HCT116 (cell line): ENCODE measurements around the gene NCBP2. TPM values are rescaled to one million over a fixed set of nuclear protein-coding genes. Genes with fewer than 3 reads are reported as not detected.

Experiments used
- ATAC-seq: fragments of 200-7000 bp; cut with Tn5 transposase; 2 replicates; pipeline ENCODE4 v1.9.1; 2020; ENCODE audit warnings: mild to moderate bottlenecking, moderate library complexity
- Bru-seq: library from RNA; stranded (reverse); fragments of 400-500 nt; gene quantifications from one replicate; lab custom pipeline; 2021; lab: Mats Ljungman, UMichigan
- BruChase-seq, 2 experiments: library from RNA; stranded (reverse); fragments of 400-500 nt; gene quantifications; one replicate each; lab custom pipeline; 2021; lab: Mats Ljungman, UMichigan
- BruUV-seq: library from RNA; stranded (reverse); fragments of 400-500 nt; replicated peaks from 2 replicates; lab custom pipeline; 2021; lab: Mats Ljungman, UMichigan
- CTCF ChIA-PET: fragments of 300-600 bp; sonication (Branson Sonifier 250); formaldehyde crosslinking; loops from one replicate; lab custom pipeline; 2021; ENCODE audit warnings: antibody characterized with exemption; lab: Charles Lee
- POLR2A ChIA-PET: fragments of 300-600, 350-600 bp; sonication (Branson Sonifier 250); formaldehyde crosslinking; loops from one replicate; lab custom pipeline; 2021; ENCODE audit warnings: antibody characterized with exemption; lab: Charles Lee
- RAD21 ChIA-PET, 2 experiments: fragments of 300-600 bp; sonication (Branson Sonifier 250); formaldehyde crosslinking; loops; one replicate each; lab custom pipeline; 2023; ENCODE audit warnings: low total read pairs in 2 of 2; ENCODE audit not compliant: uncharacterized antibody in 2 of 2, unreplicated experiment in 2 of 2, low non-redundant PET in 1 of 2; lab: Charles Lee
- DNase-seq: peaks from one replicate; pipeline ENCODE4 v3.0.0-alpha.2; 2010; ENCODE audit warnings: low read depth, low spot score
- H2AFZ ChIP-seq: fragments of 200-600 bp; shearing (Covaris generic), sonication (generic); 2 replicates; pipeline ENCODE4 v1.6.1; 2017; ENCODE audit warnings: low read depth, mixed run types, mixed read lengths, antibody characterized with exemption, low read length; ENCODE audit not compliant: poor library complexity, severe bottlenecking
- H3K27ac ChIP-seq: 2 replicates; pipeline ENCODE4 v1.5.1; 2012; ENCODE audit warnings: low read depth, low read length
- H3K27me3 ChIP-seq: fragments of 200-600 bp; sonication (generic); 2 replicates; pipeline ENCODE4 v1.6.1; 2016; ENCODE audit warnings: mixed run types, low read length, mixed read lengths; ENCODE audit not compliant: insufficient read depth
- H3K36me3 ChIP-seq, 2 experiments: fragments of 200-500 bp in 1 of 2; fragments of 200-600 bp in 1 of 2; sonication (Bioruptor generic) in 1 of 2; sonication (generic) in 1 of 2; 2 replicates each; pipeline versions ENCODE4 v1.5.1 to v1.6.1; 2014 to 2016; ENCODE audit warnings: low read length in 2 of 2, inconsistent platforms in 1 of 2, mixed read lengths in 1 of 2, mixed run types in 1 of 2; ENCODE audit not compliant: insufficient read depth in 2 of 2, control insufficient read depth in 1 of 2
- H3K4me1 ChIP-seq, 2 experiments: fragments of 200-600 bp in 1 of 2; sonication (generic) in 1 of 2; 2 replicates each; pipeline versions ENCODE4 v1.5.1 to v1.6.1; 2012 to 2017; ENCODE audit warnings: low read length in 2 of 2, inconsistent platforms in 1 of 2, mild to moderate bottlenecking in 1 of 2, mixed read lengths in 1 of 2, mixed run types in 1 of 2, moderate library complexity in 1 of 2; ENCODE audit not compliant: insufficient read depth in 2 of 2, control insufficient read depth in 1 of 2
- H3K4me2 ChIP-seq: fragments of 200-600 bp; sonication (generic); 2 replicates; pipeline ENCODE4 v1.6.1; 2017; ENCODE audit warnings: mixed run types, low read length, mixed read lengths
- H3K4me3 ChIP-seq, 2 experiments: fragments of 200-600 bp in 1 of 2; sonication (generic) in 1 of 2; replicated peaks in 1 of 2; 2 replicates each; pipeline ENCODE4 v1.5.1; 2011 to 2016; ENCODE audit warnings: low read length in 2 of 2, control low read depth in 1 of 2, low read depth in 1 of 2, mild to moderate bottlenecking in 1 of 2, mixed read lengths in 1 of 2, mixed run types in 1 of 2
- H3K79me2 ChIP-seq: fragments of 200-600 bp; sonication (generic); 2 replicates; pipeline ENCODE4 v1.6.1; 2017; ENCODE audit warnings: mild to moderate bottlenecking, mixed run types, low read length, moderate library complexity, mixed read lengths; ENCODE audit not compliant: insufficient read depth
- H3K9ac ChIP-seq: fragments of 200-600 bp; sonication (generic); 2 replicates; pipeline ENCODE4 v1.6.1; 2016; ENCODE audit warnings: low read length, mixed read lengths
- H3K9me2 ChIP-seq: fragments of 200-600 bp; sonication (generic), shearing (Covaris generic); 2 replicates; pipeline ENCODE4 v1.6.1; 2017; ENCODE audit warnings: mixed run types, mild to moderate bottlenecking, moderate library complexity; ENCODE audit not compliant: insufficient read depth
- H3K9me3 ChIP-seq, 2 experiments: fragments of 200-500 bp in 1 of 2; fragments of 200-600 bp in 1 of 2; sonication (Bioruptor generic) in 1 of 2; sonication (generic) in 1 of 2; 2 replicates each; pipeline ENCODE4 v1.6.1; 2014 to 2017; ENCODE audit warnings: low read length in 2 of 2, mixed read lengths in 2 of 2, inconsistent platforms in 1 of 2, low read depth in 1 of 2, mild to moderate bottlenecking in 1 of 2, mixed run types in 1 of 2, moderate library complexity in 1 of 2; ENCODE audit not compliant: control insufficient read depth in 1 of 2, insufficient read depth in 1 of 2
- H4K20me1 ChIP-seq: fragments of 200-600 bp; sonication (generic), shearing (Covaris generic); 2 replicates; pipeline ENCODE4 v1.6.1; 2017; ENCODE audit warnings: mixed run types, mild to moderate bottlenecking, moderate library complexity; ENCODE audit not compliant: insufficient read depth
- CBX3 ChIP-seq: IDR thresholded peaks from 2 replicates; pipeline ENCODE4 v1.6.1; 2012; ENCODE audit warnings: low read depth
- CEBPB ChIP-seq: IDR thresholded peaks from 2 replicates; pipeline ENCODE4 v1.6.1; 2012; ENCODE audit warnings: low read depth
- CTCF ChIP-seq, 3 experiments: fragments of 200-600 bp in 1 of 3; sonication (generic) in 1 of 3; IDR thresholded peaks in 2 of 3; conservative IDR thresholded peaks in 1 of 3; 2 replicates each; pipeline ENCODE4 v1.5.1; 2012 to 2017; ENCODE audit warnings: low read depth in 2 of 3, low read length in 2 of 3, antibody characterized with exemption in 1 of 3, borderline replicate concordance in 1 of 3, control low read depth in 1 of 3, mild to moderate bottlenecking in 1 of 3, mixed read lengths in 1 of 3, mixed run types in 1 of 3, moderate library complexity in 1 of 3; ENCODE audit not compliant: insufficient read depth in 1 of 3
- EGR1 ChIP-seq: IDR thresholded peaks from 2 replicates; pipeline ENCODE4 v1.6.1; 2012; ENCODE audit warnings: low read depth
- ELF1 ChIP-seq: IDR thresholded peaks from 2 replicates; pipeline ENCODE4 v1.6.1; 2012; ENCODE audit warnings: low read depth, borderline replicate concordance
- EZH2 ChIP-seq: fragments of 200-600 bp; sonication (generic); IDR thresholded peaks from 2 replicates; pipeline ENCODE4 v1.6.1; 2017; ENCODE audit warnings: antibody characterized with exemption, mixed run types
- EZH2phosphoT487 ChIP-seq: fragments of 200-600 bp; IDR thresholded peaks from 2 replicates; pipeline ENCODE4 v1.6.1; 2018; ENCODE audit warnings: antibody characterized with exemption, borderline replicate concordance
- JUND ChIP-seq: IDR thresholded peaks from 2 replicates; pipeline ENCODE4 v1.6.1; 2012
- MAX ChIP-seq: IDR thresholded peaks from 2 replicates; pipeline ENCODE4 v1.6.1; 2012
- POLR2A ChIP-seq: IDR thresholded peaks from 2 replicates; pipeline ENCODE4 v1.7.0; 2011; ENCODE audit warnings: borderline replicate concordance; ENCODE audit not compliant: insufficient read depth, insufficient read length; ENCODE audit errors: extremely low read depth
- POLR2AphosphoS5 ChIP-seq: IDR thresholded peaks from 2 replicates; pipeline ENCODE4 v1.6.1; 2011; ENCODE audit warnings: mild to moderate bottlenecking, low read depth, low read length, moderate library complexity
- RAD21 ChIP-seq: IDR thresholded peaks from 2 replicates; pipeline ENCODE4 v1.6.1; 2012; ENCODE audit warnings: low read depth, mild to moderate bottlenecking
- SIN3A ChIP-seq: IDR thresholded peaks from 2 replicates; pipeline ENCODE4 v1.6.1; 2012; ENCODE audit warnings: low read depth
- SP1 ChIP-seq: IDR thresholded peaks from 2 replicates; pipeline ENCODE4 v1.6.1; 2012; ENCODE audit warnings: low read depth
- SRF ChIP-seq: IDR thresholded peaks from 2 replicates; pipeline ENCODE4 v1.6.1; 2012; ENCODE audit warnings: low read depth
- TCF7L2 ChIP-seq: IDR thresholded peaks from 2 replicates; pipeline ENCODE4 v1.7.0; 2011; ENCODE audit warnings: borderline replicate concordance, inconsistent platforms; ENCODE audit not compliant: insufficient read depth, insufficient read length; ENCODE audit errors: extremely low read depth
- intact Hi-C: fragments of 100-400 bp; cut with micrococcal nuclease; formaldehyde crosslinking; loops from 2 replicates; pipeline ENCODE4 v1.10.0; 2022
- long read RNA-seq: library from polyadenylated mRNA; unstranded; transcript quantifications from one replicate; pipeline ENCODE4 v2.0.0, GENCODE V29; 2021; ENCODE audit not compliant: unreplicated experiment
- polyA plus RNA-seq: library from polyadenylated mRNA; unstranded; fragments of >200 nt; gene quantifications from 2 replicates; pipeline ENCODE4 v1.2.1, GENCODE V29; 2012; ENCODE audit warnings: missing spikeins
- total RNA-seq: library from RNA; stranded (reverse); gene quantifications from one replicate; pipeline ENCODE4 v1.2.1, GENCODE V29; 2021; ENCODE audit not compliant: unreplicated experiment
- TF ChIP-seq, protein P1 (sequence below): IDR thresholded peaks from 2 replicates; pipeline ENCODE4 v1.6.1; 2012
- TF ChIP-seq, protein P2 (sequence below): IDR thresholded peaks from 2 replicates; pipeline ENCODE4 v1.6.1; 2012; ENCODE audit warnings: low read depth

Gene NCBP2
- 82.4 TPM for total RNA-seq
- 59.4 and 75.4 TPM in 2 replicates for polyA plus RNA-seq
- percentile 97 among the genes with signal in this experiment for Bru-seq, nascent RNA
- BruChase-seq, experiment 1, labeled RNA remaining after a 6-hour chase: percentile 99 among the genes with signal in this experiment
- percentile 98 among the genes with signal in this experiment for BruChase-seq, experiment 2, labeled RNA remaining after a 2-hour chase
- long read RNA-seq, transcript NCBP2-201 (4 exons, 2,169 nt): major isoform, 99 of 161 reads
- long read RNA-seq, transcript NCBP2-204 (4 exons, 1,946 nt): minor isoform, 8 of 161 reads
- long read RNA-seq, transcript NCBP2-207 (4 exons, 1,133 nt): minor isoform, 5 of 161 reads
- long read RNA-seq, transcript NCBP2-205 (4 exons, 2,220 nt): minor isoform, 16 of 161 reads
- long read RNA-seq, partial matches to known transcripts: 5 of 161 reads
- long read RNA-seq, other reads (novel, unspliced or antisense): 19 of 161 reads

- CTCF ChIA-PET: interaction anchor here (0.7 to 1.3 kb wide), 5 partner anchors 15 to 414 kb away, joined by 3 to 7 read pairs (median 4); partner anchors contain the start of gene SENP5
- POLR2A ChIA-PET: interaction anchor here (0.7 to 1.7 kb wide), 6 partner anchors 8 to 413 kb away, joined by 3 to 4 read pairs (median 3); partner anchors contain the start of gene SENP5
- DNase-seq (peak; percentile 96), ATAC-seq (peak; percentile 92)
- Histone ChIP-seq H3K9me3 (no peaks in the 10 kb centered on the region), H2AFZ (no peak within 1 kb of the TSS), H3K27me3 (no peaks in the 10 kb centered on the region), H3K27ac (peak within 1 kb of the TSS; percentile 93), H3K4me1 (peaks cover 5 to 15% of the 10 kb centered on the region in 2 experiments; a peak in 2 of 4 replicates), H3K9ac (peak within 1 kb of the TSS; percentile 88), H4K20me1 (peaks cover 6% of the 10 kb centered on the region; the same call in 1 of the 2 replicates), H3K4me2 (peak within 1 kb of the TSS; percentile 93), H3K79me2 (peaks cover 71% of the 10 kb centered on the region), H3K9me2 (no peaks in the 10 kb centered on the region), H3K36me3 (peaks cover 20 to 28% of the 10 kb centered on the region in 2 experiments; a peak in 3 of 4 replicates), H3K4me3 (peak within 1 kb of the TSS; percentile 72 to 89)
- intact Hi-C loops: no loop called here
- RAD21 ChIA-PET: interaction anchor here (0.6 to 1.6 kb wide), 4 partner anchors 9 to 374 kb away, joined by 3 to 4 read pairs (median 3); partner anchors contain the start of genes FBXO45 (in 1 of the 2) and WDR53 (in 1 of the 2)
- BruUV-seq: no TSS peak
- TF ChIP-seq, protein P1, sequence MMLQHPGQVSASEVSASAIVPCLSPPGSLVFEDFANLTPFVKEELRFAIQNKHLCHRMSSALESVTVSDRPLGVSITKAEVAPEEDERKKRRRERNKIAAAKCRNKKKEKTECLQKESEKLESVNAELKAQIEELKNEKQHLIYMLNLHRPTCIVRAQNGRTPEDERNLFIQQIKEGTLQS: no peak
- TF ChIP-seq CTCF (IDR thresholded peaks at IDR 0.05 in 2 of 3, conservative IDR thresholded peaks at IDR 0.05 in 1 of 3; ENCODE audit: borderline replicate concordance in 1 of 3, insufficient read depth in 1 of 3, low read depth in 2 of 3, low read length in 2 of 3) (peak; percentile 40 to 64 (median 63); a peak in 5 of 6 replicates), ELF1 (peak; percentile 97), TCF7L2 (peak; percentile 31), POLR2AphosphoS5 (peak; percentile 89), JUND (no peak), CBX3 (peak; percentile 95; the same call in 1 of the 2 replicates), EGR1 (peak; percentile 54; the same call in 1 of the 2 replicates), MAX (peak; percentile 99), EZH2 (no peak), RAD21 (peak; percentile 57), SRF (peak; percentile 95), SIN3A (peak; percentile 95), POLR2A (peak; percentile 64), EZH2phosphoT487 (no peak), CEBPB (no peak), SP1 (peak; percentile 92)
- TF ChIP-seq, protein P2, sequence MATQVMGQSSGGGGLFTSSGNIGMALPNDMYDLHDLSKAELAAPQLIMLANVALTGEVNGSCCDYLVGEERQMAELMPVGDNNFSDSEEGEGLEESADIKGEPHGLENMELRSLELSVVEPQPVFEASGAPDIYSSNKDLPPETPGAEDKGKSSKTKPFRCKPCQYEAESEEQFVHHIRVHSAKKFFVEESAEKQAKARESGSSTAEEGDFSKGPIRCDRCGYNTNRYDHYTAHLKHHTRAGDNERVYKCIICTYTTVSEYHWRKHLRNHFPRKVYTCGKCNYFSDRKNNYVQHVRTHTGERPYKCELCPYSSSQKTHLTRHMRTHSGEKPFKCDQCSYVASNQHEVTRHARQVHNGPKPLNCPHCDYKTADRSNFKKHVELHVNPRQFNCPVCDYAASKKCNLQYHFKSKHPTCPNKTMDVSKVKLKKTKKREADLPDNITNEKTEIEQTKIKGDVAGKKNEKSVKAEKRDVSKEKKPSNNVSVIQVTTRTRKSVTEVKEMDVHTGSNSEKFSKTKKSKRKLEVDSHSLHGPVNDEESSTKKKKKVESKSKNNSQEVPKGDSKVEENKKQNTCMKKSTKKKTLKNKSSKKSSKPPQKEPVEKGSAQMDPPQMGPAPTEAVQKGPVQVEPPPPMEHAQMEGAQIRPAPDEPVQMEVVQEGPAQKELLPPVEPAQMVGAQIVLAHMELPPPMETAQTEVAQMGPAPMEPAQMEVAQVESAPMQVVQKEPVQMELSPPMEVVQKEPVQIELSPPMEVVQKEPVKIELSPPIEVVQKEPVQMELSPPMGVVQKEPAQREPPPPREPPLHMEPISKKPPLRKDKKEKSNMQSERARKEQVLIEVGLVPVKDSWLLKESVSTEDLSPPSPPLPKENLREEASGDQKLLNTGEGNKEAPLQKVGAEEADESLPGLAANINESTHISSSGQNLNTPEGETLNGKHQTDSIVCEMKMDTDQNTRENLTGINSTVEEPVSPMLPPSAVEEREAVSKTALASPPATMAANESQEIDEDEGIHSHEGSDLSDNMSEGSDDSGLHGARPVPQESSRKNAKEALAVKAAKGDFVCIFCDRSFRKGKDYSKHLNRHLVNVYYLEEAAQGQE: no peak
Measured at GRCh38 chr3:196942226-196942914, at the start of gene NCBP2. NCBP2 (minus strand) TSS chr3:196942528; CDS start chr3:196942503, 25 bp downstream.
